Measurements from ENCODE around the gene CPA5.
"Not testable (repeated sequence)": the region's sequence is repeated elsewhere in the genome, so short reads cannot be mapped to it uniquely, and the experiment has no call there.

CPA5 gene

GRCh38 chr7:130359276-130359857 lies 14.8 kb downstream of the CPA5 start:
- DNase-seq, result no peak

DNA sequence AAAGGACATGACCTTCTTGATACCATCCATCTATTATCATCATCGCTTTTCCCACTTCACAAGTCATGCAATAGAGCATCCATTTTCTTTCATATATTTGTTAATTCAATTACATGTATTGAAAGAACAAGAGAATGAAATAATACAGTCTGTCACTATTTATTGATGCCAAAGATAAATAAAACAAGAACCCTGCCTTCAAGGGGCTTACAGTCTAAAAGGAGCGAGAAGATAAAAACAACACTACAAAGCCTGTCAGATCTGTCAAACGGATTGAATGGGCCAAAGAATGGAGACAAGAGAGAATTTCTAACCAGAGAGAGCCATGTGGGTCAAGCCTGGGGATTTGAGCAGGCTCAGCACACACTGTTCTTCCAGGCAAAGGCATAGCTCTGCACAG lies 15.9 kb downstream of the CPA5 start:
- DNase-seq, result no peak

DNA sequence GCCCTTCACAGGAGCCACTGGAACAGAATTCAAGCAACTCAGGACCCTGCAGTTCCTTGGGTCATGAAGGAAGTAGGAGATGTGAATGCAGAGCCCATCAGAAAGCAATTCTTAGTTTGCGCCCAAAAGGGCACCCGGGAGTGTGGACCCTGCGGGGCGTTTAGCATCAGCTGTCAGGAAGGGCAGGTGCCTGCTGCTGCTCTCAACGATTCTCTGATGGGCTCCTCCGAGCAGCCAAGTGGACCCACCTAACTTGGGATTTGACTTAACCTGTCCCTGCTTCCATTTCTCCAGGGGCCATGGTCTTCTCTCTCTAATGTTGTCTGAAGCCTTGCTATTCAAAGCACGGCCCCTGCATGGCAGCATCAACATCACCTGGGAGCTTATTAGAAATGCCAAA lies 17.1 kb downstream of the CPA5 start:
- DNase-seq, result no peak

DNA sequence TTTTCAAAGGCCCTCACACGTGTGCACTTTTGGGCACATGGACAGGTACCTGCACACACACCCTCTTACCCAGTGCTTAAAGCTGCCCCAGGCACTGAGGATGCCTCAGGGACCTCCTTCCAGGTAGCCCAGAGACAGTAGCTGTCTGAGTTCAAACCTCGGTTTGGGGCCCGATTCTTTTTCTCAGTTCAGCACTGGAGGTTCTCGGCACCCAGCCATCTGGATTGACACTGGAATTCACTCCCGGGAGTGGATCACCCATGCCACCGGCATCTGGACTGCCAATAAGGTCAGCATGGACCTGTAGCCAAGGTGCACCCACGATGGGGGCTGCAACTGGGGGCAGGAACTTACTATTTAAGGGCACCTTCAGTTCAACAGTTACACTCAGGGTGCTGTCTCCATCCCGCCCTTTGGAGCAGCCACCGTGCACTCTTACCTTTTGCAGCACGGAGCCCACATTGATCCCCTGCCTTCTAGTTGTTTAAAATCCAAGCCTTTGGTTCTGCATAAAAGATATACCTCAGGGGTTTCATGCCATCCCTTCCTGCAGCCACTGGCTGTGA lies 17.7 kb downstream of the CPA5 start:
- no peak for DNase-seq

GRCh38 chr7:130363026-130363847 lies 18.6 kb downstream of the CPA5 start:
- DNase-seq, result no peak

GRCh38 chr7:130364451-130364850 lies 19.8 kb downstream of the CPA5 start:
- DNase-seq, result no peak

GRCh38 chr7:130365088-130365487 lies 20.5 kb downstream of the CPA5 start:
- no peak for DNase-seq

DNA sequence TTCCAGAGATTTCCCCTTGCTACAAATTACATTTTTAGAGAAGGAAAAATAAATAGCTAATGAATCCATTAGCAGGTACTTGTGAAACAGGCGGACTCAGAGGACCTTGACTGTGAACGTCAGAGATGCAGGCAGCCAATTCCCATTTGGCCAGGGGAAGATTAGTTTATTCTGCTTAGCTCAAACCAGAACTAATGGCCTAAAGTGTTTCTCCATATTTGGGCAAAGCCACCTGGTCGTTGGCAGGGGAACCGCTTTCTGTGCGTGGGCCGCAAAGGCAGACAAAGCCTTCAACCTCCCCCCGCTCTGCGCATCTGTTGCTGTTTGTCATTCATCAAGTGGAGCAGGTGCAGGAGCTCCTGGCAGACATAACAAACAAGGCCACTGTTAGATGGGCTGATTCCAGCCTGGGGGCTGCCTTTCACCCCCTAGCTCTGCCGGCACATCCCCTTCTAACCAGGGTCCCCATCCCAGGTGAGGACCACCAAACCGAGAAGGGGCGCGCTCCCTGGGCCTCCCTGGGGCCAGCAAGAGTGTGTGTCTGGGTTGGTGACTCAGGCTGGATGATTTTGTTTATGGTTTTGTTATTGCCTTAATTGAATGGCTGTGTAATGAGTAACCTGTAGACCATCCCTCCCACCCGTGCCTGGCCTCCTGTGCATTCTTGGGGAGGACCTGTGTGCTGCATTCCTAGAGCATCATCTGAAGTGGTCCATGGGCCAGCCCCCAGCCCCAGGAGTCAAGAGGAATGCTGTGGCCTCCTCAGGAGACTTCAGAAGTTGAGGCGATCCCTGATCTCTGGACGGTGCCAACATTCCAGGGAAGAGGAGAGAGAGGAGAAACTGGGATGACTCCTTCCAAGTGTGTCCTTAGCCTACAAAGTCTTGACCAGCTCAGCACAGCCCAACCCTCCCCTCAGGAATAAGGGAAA lies 21.2 kb downstream of the CPA5 start:
- no peak for DNase-seq

DNA sequence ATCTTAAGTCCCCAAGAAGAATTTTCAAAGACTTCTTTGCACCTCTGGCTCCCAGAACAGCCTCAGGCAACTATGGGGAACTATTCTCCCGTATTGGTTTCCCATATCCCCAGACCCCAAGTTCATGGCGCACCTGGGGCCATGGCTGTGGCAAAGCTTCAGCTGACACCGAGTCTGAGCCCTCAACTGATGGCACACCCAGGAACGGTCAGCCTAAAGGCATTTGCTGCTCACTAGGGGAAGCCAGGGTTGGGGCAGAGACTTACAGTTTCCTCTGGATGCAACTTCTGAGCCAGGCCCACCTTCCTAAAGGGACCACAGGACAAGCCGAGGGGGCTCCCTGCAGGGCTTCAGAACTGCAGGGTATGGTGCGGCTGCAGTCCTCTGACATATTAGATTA lies 21.9 kb downstream of the CPA5 start:
- DNase-seq, result no peak

DNA sequence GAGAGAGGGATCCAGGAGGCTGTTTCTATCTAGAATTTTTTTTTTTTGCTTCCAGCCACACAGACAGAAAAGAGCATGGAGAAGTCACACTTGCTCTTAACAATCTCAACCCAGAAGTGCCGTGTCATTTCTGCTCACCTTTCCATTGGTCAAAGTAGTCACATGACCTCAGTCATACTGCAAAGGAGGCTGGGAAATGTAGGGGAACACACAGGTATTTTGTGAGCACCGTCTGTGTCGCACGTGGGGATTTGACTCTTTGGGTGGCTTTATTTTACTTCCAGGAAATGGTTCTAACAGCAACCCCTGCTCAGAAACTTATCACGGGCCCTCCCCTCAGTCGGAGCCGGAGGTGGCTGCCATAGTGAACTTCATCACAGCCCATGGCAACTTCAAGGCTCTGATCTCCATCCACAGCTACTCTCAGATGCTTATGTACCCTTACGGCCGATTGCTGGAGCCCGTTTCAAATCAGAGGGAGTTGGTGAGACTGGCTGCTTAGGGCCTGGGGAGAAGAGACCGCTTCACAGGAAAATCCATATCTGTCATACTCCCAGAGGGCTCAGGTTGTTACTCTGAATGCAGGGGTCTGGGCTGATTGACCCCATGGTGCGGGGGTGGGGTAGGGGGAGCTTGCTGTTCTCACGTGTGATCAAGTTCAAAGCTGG lies 22.6 kb downstream of the CPA5 start:
- no peak for DNase-seq

DNA sequence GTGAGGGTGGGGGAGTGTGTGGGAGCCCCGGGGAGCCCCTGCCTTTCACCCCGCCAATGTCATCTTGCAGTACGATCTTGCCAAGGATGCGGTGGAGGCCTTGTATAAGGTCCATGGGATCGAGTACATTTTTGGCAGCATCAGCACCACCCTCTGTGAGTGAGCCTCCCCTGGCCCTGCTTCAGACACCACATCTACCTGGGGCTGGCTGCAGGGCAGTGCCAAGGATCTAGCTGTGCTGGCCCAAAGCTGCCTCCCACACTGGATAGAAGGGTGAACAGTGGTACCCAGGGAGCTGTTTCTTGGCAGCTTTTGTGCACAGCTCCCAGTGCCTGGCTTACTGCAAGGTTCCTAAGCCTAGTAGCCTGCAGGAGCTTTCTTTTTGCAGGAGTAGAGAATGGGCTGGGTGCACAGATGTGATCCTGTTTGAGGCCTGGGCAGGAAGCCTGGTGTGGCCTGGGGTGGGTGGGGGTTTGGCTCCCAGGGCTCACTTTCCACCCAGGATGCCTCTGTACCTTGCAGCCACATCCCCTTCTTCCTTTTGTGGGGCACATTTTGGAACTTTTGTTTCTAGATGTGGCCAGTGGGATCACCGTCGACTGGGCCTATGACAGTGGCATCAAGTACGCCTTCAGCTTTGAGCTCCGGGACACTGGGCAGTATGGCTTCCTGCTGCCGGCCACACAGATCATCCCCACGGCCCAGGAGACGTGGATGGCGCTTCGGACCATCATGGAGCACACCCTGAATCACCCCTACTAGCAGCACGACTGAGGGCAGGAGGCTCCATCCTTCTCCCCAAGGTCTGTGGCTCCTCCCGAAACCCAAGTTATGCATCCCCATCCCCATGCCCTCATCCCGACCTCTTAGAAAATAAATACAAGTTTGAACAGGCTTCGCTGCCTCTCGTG lies 23.5 kb downstream of the CPA5 start:
- DNase-seq, result no peak

- DNase-seq, result peak in 1 of 2 donors; percentile 46
These were observed 24.6 kb downstream of the CPA5 start for GRCh38 chr7:130369110-130369711.

DNA sequence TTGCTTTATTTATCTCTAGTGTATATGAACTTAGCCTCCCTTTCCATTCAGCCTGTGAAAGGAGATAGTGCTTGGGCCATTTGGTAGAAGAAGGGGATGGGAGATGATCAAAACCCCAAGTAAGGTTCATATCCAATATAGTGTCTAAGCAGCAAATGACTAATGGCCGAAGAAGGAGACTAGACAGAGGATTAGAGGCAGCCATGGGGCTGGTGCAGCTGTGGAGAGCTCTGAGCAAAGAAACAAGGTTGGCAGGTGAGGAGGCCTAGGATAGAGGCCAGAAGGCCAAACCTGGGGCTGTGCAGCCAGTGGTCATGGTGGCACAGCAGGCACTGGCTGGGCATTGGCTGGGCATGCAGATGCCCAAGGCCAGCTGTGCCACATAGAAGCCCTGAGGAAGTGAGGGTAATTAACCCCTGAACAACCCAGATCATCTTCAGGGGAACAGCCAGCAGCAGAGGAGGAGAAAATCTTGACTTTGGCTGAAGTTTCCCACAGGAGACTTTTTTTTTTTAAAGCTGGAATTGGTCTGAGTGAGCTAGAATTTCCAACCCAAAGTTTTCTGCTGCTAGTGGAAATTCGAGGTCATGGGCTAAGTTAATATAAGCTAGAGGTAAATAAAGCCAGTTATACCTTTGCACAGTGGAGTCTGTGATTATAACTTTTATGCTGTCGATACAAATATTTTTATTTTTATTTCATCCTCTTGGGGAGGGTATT lies 25.4 kb downstream of the CPA5 start:
- no peak for DNase-seq

DNA sequence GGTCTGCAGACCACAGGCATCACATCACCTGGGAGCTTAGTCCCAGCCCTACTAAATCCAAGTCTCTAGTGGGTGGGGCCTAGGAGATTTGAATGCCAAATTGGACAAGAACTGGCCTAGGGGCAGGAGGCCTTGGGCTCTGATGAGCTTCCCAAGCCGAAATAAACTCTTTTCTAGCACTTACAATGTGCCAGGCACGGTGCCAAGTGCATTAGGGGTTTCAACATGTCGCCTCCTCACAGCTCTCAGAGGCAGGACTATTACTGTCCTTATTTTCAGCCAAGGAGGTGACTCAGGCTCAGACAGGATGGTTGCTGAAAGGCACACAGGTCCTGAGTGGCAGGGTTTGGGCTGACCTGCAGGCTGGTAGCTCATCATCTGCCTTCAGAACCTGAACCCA lies 26.4 kb downstream of the CPA5 start:
- DNase-seq, result no peak

DNA sequence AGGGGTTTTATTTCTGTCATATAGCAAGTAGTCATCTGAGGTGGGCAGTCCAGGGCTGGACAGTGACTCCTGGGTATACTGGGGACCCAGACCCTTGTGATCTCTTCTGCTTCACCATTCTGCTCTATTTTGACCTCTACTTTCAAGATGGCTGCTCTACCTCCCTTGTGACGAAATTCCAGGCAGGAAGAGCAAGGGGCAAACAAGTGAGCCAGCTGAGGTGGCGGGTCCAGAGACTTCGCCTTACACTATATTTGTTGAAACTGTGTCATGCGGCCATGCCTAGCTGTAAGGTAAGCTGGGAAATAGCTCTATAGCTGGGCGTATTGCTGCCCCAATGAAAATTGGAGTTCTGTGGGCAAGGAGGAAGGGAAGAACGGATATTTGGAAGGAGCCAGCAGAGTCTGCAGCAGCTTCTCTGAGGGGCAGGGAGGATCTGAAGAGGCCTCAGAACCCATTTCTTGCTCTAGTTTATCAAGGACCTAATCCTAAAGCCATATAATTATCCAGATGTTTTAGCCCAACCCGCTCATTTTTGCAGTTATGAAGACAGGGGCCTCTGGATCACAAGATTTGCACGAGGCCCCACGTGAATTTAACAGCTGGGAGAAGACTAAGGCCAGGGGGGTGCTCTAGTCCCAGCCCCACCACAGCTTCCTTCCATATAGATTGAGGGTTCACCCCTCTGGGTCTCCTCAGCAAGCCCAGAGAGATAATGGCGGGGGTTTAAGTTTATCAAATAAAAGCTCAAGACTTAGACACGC lies 28.0 kb downstream of the CPA5 start:
- DNase-seq, result no peak

DNA sequence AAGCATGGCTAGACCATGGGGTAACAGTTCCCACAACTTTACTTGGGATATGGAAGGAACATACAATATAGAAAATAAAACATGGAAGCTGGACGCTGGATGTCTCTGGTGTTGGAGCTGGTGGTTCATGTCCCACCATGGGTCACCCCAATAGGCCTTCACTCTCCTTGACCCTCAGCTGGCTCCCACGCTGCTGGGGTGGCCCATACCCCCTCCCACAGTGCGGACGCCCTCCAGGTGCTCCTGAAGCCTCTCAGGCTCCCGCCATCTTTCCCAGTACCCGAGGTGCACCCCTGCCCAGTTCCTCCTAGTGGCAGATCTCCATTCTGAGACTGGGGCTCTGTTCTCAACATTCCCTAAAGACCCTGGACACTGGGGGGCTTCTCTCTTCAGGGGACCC lies 29.9 kb downstream of the CPA5 start:
- DNase-seq, result no peak

DNA sequence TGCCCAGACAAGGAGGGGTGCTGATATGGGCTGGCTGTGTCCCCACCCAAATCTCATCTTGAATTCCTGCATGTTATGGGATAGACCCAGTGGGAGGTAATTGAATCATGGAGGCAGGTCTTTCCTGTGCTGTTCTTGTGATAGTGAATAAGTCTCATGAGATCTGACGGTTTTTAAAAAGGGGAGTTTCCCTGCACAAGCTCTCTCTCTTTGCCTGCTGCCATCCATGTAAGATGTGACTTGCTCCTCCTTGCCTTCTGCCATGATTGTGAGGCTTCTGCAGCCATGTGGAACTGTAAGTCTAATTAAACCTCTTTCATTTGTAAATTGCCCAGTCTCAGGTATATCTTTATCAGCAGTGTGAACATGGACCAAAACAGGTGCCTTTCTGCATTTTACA lies 31.8 kb downstream of the CPA5 start:
- not testable (repeated sequence) for DNase-seq

DNA sequence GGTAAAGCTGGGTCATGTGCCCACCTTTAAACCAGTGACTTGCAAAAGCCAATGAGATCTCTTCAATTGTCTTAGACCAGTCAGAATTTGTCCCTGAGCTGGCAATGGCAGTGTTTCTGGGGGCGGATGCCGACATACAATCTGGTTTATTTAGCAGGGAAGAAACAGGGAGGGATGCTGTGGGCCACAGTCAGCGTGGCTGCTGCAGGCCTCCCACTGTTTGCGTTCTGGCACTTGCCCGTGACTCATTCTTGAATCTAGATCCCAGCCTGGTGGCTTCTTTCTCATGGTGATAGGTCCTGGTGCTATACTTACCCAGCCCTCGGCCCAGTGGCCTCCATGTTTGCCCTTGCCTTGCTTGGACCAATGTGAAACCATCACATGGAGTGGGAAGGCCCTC lies 32.6 kb downstream of the CPA5 start:
- DNase-seq, result no peak

- DNase-seq, result no peak
These were observed 34.4 kb downstream of the CPA5 start for GRCh38 chr7:130379019-130379418.

DNA sequence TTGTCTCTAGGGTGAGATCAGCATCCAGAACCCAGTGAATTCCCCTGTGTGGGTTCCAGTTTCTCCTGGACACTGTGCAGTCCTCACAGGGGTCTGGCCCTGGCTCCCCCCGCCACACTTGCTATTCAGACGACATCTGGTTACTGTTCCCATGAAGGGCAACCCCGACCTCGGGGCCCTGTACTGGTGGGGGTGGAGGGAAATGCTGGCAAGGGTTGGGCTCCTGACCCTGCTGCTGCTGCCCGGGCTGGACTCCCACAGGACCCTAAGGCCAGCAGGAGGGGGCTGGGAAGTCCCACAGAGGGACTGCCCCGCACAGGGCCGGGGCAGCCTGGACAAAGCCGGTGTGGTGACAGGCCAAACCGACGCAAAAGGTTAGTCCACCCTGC lies 34.9 kb downstream of the CPA5 start:
- DNase-seq, result no peak

Data from bone marrow (tissue), 2 donors.